Suprapubic skin (tissue), 4 donors: Measurements from ENCODE around the gene TNFRSF4. TPM values are rescaled to one million over a fixed set of nuclear protein-coding genes. Genes with fewer than 3 reads are reported as not detected.

Experiments
- DNase-seq, 2 donors: peaks; one replicate each; pipeline ENCODE4 v3.0.0-alpha.2; 2019; ENCODE audit warnings: low spot score in 2 of 2
- H3K27ac ChIP-seq: fragments of 200-600 bp; sonication (generic); one replicate; pipeline ENCODE4 v1.5.1; 2019
- H3K27me3 ChIP-seq: fragments of 200-600 bp; sonication (generic); one replicate; pipeline ENCODE4 v1.5.1; 2019
- H3K36me3 ChIP-seq: fragments of 200-600 bp; sonication (generic); one replicate; pipeline ENCODE4 v1.5.1; 2019
- H3K4me1 ChIP-seq: fragments of 200-600 bp; sonication (generic); one replicate; pipeline ENCODE4 v1.5.1; 2019
- H3K4me3 ChIP-seq: fragments of 200-600 bp; sonication (generic); one replicate; pipeline ENCODE4 v1.5.1; 2019; ENCODE audit warnings: mild to moderate bottlenecking
- H3K9me3 ChIP-seq: fragments of 200-600 bp; sonication (generic); one replicate; pipeline ENCODE4 v1.5.1; 2019
- EP300 ChIP-seq: sonication (generic); formaldehyde crosslinking; IDR thresholded peaks from one replicate; pipeline ENCODE4 v1.6.1; 2017; ENCODE audit warnings: antibody characterized with exemption
- POLR2A ChIP-seq, 2 donors: fragments of 450-650 bp; IDR thresholded peaks; one replicate each; pipeline ENCODE4 v1.6.1; 2017; ENCODE audit warnings: antibody characterized with exemption in 2 of 2, mild to moderate bottlenecking in 2 of 2, moderate library complexity in 2 of 2
- POLR2AphosphoS5 ChIP-seq, 3 donors: sonication (generic); formaldehyde crosslinking; IDR thresholded peaks; one replicate each; pipeline ENCODE4 v1.6.1; 2017; ENCODE audit warnings: antibody characterized with exemption in 3 of 3
- WGBS: methylation state at CpG from one replicate; pipeline ENCODE4 v1.1.5; 2018; 5-methylcytosine and 5-hydroxymethylcytosine counted together
- total RNA-seq, 4 donors: library from RNA; depleted of rRNA; stranded (reverse); fragments of >200 nt; gene quantifications; one replicate each; pipeline ENCODE4 v1.1.0, GENCODE V29; 2016
- TF ChIP-seq, protein P1 (sequence below), 2 donors: fragments of 200-600 bp in 1 of 2; fragments of 450-650 bp in 1 of 2; sonication (generic) in 1 of 2; IDR thresholded peaks; one replicate each; pipeline ENCODE4 v1.5.1; 2016 to 2019; ENCODE audit warnings: antibody characterized with exemption in 2 of 2, mild to moderate bottlenecking in 1 of 2, moderate library complexity in 1 of 2

TNFRSF4 gene
- total RNA-seq, 4 donors from 2014 or later: 0.42 to 1.4 (median 0.72) TPM; not detected in 1

DNA sequence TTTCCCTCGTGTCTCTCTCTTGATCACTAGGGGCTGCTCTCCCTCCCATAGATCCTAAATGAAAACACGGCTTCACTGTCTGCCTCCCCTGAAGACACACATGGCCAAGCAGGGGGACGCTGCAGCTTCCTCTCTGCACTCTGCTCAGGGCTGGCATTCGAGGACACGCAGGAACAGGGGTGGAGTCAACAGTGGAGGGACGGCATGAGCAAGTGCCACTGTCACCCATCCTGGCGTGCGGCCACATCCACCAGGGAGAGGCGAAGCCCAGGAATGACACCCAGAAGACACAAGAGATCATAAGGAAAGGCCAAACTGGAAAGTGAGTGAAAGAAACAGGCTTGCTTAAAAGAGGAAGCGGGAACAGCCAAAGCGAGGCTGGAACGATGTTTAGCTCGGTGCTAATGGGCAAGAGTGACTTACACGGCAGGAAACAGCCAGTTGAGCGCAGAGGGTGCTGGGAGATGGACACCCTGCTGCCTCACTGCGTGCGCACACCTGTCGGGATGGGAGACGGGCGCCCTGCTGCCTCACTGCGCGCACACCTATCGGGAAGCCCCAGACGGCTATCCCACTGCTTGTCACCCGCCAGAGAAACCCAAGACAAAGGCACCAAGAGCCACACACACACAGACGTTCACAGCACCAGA, 46.1 kb upstream of the TNFRSF4 start:
- TF ChIP-seq EP300 (no peak), POLR2A (IDR thresholded peaks at IDR 0.05) (no peak), POLR2AphosphoS5 (IDR thresholded peaks at IDR 0.05) (no peak)
- TF ChIP-seq, protein P1, sequence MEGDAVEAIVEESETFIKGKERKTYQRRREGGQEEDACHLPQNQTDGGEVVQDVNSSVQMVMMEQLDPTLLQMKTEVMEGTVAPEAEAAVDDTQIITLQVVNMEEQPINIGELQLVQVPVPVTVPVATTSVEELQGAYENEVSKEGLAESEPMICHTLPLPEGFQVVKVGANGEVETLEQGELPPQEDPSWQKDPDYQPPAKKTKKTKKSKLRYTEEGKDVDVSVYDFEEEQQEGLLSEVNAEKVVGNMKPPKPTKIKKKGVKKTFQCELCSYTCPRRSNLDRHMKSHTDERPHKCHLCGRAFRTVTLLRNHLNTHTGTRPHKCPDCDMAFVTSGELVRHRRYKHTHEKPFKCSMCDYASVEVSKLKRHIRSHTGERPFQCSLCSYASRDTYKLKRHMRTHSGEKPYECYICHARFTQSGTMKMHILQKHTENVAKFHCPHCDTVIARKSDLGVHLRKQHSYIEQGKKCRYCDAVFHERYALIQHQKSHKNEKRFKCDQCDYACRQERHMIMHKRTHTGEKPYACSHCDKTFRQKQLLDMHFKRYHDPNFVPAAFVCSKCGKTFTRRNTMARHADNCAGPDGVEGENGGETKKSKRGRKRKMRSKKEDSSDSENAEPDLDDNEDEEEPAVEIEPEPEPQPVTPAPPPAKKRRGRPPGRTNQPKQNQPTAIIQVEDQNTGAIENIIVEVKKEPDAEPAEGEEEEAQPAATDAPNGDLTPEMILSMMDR (IDR thresholded peaks at IDR 0.05): no peak
- Histone ChIP-seq H3K4me1 (peaks cover 23% of the 10 kb centered on the region), H3K9me3 (no peaks in the 10 kb centered on the region), H3K27me3 (no peaks in the 10 kb centered on the region), H3K4me3 (no peak overlapping the region), H3K27ac (no peak overlapping the region), H3K36me3 (peaks cover 72% of the 10 kb centered on the region)
- 72% methylated on average over 16 of the region's 26 CpGs for WGBS
- DNase-seq: no peak

DNA sequence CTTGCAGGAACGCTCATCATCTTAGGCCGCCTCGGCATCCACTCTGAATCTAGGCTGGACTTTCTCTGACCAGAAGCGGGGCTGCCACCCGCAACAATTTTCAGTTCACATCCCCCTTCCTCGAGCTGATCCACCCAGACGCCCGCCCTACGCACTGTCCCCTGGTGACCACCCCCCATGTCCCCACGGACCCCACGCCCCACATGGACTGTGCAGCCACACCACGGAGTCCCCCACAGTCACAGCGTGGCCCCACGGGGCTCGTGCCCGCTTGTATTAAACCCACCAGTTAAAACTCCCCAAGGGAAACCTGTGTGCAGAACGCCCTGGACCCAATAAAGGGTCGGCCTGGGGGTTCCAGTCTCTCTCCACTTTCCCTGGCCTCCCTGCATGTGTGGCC, 45.6 kb upstream of the TNFRSF4 start:
- DNase-seq: no peak
- peaks cover 72% of the 10 kb centered on the region for H3K36me3 ChIP-seq

DNA sequence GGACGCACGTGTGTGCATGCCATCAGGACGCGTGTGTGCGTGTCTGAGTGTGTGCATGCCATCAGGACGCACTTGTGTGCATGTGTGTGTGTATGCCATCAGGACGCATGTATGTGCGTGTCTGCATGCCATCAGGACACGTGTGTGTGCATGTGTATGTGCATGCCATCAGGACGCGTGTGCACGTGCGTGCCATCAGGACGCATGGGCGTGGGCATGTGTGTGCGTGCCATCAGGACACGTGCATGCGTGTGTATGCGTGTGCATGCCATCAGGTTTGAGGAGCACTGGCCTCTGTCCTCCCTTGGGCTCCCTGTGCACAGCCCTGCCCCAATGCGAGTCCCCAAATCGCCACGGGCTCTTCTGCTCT, 45.2 kb upstream of the TNFRSF4 start:
- Histone ChIP-seq H3K9me3 (no peaks in the 10 kb centered on the region), H3K4me1 (peaks cover 23% of the 10 kb centered on the region), H3K27me3 (no peaks in the 10 kb centered on the region), H3K27ac (no peak overlapping the region), H3K36me3 (peaks cover 72% of the 10 kb centered on the region), H3K4me3 (no peak overlapping the region)
- TF ChIP-seq POLR2AphosphoS5 (IDR thresholded peaks at IDR 0.05) (no peak), POLR2A (IDR thresholded peaks at IDR 0.05) (no peak), EP300 (no peak)
- TF ChIP-seq, protein P1 (IDR thresholded peaks at IDR 0.05): no peak
- WGBS: 75% methylated on average over 12 of the region's 22 CpGs
- DNase-seq: no peak

More for the DNA sequence above, 45.6 kb upstream of the TNFRSF4 start:
- Histone ChIP-seq H3K4me3 (no peak overlapping the region), H3K9me3 (no peaks in the 10 kb centered on the region), H3K27me3 (no peaks in the 10 kb centered on the region), H3K4me1 (peaks cover 23% of the 10 kb centered on the region), H3K27ac (no peak overlapping the region)
- no peak for TF ChIP-seq EP300
- TF ChIP-seq, protein P1 (IDR thresholded peaks at IDR 0.05): no peak
- TF ChIP-seq POLR2A (IDR thresholded peaks at IDR 0.05): no peak
- TF ChIP-seq POLR2AphosphoS5 (IDR thresholded peaks at IDR 0.05): no peak
- 89% methylated on average over 18 of the region's 18 CpGs for WGBS

DNA sequence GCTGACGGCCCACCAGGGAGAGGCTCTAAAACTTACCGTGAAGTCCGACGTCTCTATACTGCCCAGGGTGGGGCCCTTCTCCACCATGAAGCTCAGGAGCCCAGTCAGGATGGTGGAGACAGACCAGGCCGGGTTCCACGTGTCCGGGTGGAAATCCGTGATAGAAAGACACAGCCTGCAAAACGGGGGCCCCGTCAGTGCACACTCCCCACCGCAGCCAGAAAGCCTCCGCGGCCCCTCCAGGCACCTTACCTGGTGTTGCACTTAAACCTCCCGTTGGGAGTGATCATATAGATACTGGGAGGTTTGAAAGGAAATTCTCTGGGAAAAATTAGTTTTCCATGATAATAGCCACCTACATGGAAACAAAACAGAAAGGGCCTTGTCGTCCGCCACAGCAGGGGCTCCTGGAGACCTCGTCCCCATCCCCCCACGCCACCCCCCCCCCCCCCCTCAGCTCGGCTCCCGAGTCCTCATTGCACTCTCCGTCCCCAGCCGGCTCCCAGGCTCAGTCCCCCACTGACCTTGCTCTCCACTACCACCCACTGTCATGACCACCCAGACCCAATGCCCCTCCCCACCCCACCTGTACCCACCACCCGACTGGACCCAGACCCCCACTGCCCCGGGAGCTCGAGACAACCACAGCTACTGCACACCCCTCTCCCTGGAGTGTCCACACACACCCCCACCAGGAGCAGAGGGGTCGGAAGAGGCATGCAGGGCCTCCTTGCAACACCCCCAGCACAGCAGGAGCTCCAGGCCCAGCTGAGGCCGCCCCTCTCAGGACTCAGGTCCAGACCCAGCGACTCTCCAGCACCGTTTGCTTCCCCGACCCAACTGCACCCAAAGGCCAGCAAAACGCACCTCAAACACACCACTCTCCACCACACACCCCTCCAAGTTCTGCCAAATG, 43.3 kb upstream of the TNFRSF4 start:
- whole genome bisulfite sequencing: 88% methylated on average over 30 of the region's 31 CpGs
- Histone ChIP-seq H3K27ac (no peak overlapping the region), H3K9me3 (no peaks in the 10 kb centered on the region), H3K4me3 (no peak overlapping the region), H3K27me3 (no peaks in the 10 kb centered on the region), H3K4me1 (peaks cover 23% of the 10 kb centered on the region), H3K36me3 (peaks cover 69% of the 10 kb centered on the region)
- TF ChIP-seq POLR2AphosphoS5 (IDR thresholded peaks at IDR 0.05): no peak
- no peak for TF ChIP-seq POLR2A (IDR thresholded peaks at IDR 0.05)
- TF ChIP-seq EP300: no peak
- TF ChIP-seq, protein P1 (IDR thresholded peaks at IDR 0.05): no peak
- DNase-seq: no peak

DNA sequence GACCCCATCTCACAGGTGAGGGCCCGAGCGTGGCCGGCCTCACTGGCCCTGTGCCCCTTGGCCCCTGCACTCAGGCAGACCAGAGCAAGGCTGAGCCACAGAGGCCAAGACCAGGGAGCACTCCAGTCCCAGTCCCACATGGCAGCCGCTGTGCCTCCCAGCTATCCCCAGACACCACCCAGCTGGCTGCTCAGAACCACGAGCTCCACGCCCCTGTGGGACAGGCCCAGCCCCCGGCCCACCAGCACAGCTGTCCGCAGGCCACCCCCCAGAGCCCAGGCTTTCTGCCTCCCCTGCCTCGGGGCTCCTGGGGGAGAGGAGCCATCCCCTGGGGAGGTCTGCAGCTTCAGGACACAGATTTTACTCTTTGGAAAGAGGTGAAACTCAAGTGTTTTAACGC, 41.7 kb upstream of the TNFRSF4 start:
- Histone ChIP-seq H3K27ac (no peak overlapping the region), H3K4me1 (peaks cover 29% of the 10 kb centered on the region), H3K27me3 (no peaks in the 10 kb centered on the region), H3K36me3 (peaks cover 57% of the 10 kb centered on the region), H3K9me3 (no peaks in the 10 kb centered on the region), H3K4me3 (no peak overlapping the region)
- WGBS: 94% methylated on average over 3 of the region's 10 CpGs
- TF ChIP-seq POLR2AphosphoS5 (IDR thresholded peaks at IDR 0.05) (no peak), EP300 (no peak), POLR2A (IDR thresholded peaks at IDR 0.05) (no peak)
- TF ChIP-seq, protein P1 (IDR thresholded peaks at IDR 0.05): no peak
- no peak for DNase-seq
